Loucy (cell line): ENCODE data around the gene ARSI.
A peak's percentile ranks its signal among the peaks of the same experiment; 100 is the strongest.

Source experiments
- H2AFZ ChIP-seq: fragments of 200-600 bp; sonication (generic); 2 replicates; pipeline ENCODE4 v1.6.0; 2016; ENCODE audit warnings: antibody characterized with exemption, mild to moderate bottlenecking, low read length, moderate library complexity
- H3F3A ChIP-seq: fragments of 200-600 bp; 2 replicates; pipeline ENCODE4 v1.6.0; 2016; ENCODE audit warnings: antibody characterized with exemption, low read depth, mild to moderate bottlenecking
- H3K27me3 ChIP-seq: fragments of 200-600 bp; sonication (generic); 2 replicates; pipeline ENCODE4 v1.6.1; 2014; ENCODE audit warnings: low read length, mild to moderate bottlenecking; ENCODE audit not compliant: insufficient read depth, poor library complexity, severe bottlenecking
- H3K36me3 ChIP-seq: fragments of 200-600 bp; sonication (generic); 2 replicates; pipeline ENCODE4 v1.6.1; 2016; ENCODE audit warnings: low read length; ENCODE audit not compliant: insufficient read depth
- H3K4me1 ChIP-seq: fragments of 200-600 bp; sonication (generic); 2 replicates; pipeline ENCODE4 v1.5.1; 2014; ENCODE audit warnings: low read length, mild to moderate bottlenecking; ENCODE audit not compliant: insufficient read depth, poor library complexity, severe bottlenecking
- H3K4me2 ChIP-seq: fragments of 200-600 bp; sonication (generic); 2 replicates; pipeline ENCODE4 v1.6.0; 2014; ENCODE audit warnings: antibody characterized with exemption, low read length, low read depth, mild to moderate bottlenecking; ENCODE audit not compliant: poor library complexity, severe bottlenecking
- H3K4me3 ChIP-seq: fragments of 200-600 bp; sonication (generic); 2 replicates; pipeline ENCODE4 v1.5.1; 2014; ENCODE audit warnings: low read length, mild to moderate bottlenecking, mixed read lengths; ENCODE audit not compliant: poor library complexity, severe bottlenecking
- H3K79me2 ChIP-seq: fragments of 200-600 bp; sonication (generic); 2 replicates; pipeline ENCODE4 v1.6.1; 2014; ENCODE audit warnings: low read length; ENCODE audit not compliant: insufficient read depth
- H3K9ac ChIP-seq: fragments of 200-600 bp; sonication (generic); 2 replicates; pipeline ENCODE4 v1.6.0; 2014; ENCODE audit warnings: mild to moderate bottlenecking, low read depth, low read length, moderate library complexity; ENCODE audit not compliant: poor library complexity, severe bottlenecking
- H3K9me2 ChIP-seq: fragments of 200-600 bp; sonication (generic); replicated peaks from 2 replicates; pipeline ENCODE4 v1.6.1; 2016; ENCODE audit warnings: low read depth, low read length, mixed read lengths
- H3K9me3 ChIP-seq: fragments of 200-600 bp; sonication (generic); 2 replicates; pipeline ENCODE4 v1.6.1; 2014; ENCODE audit warnings: mild to moderate bottlenecking, antibody characterized with exemption, low read length, low read depth; ENCODE audit not compliant: insufficient read depth
- H4K20me1 ChIP-seq: fragments of 200-600 bp; sonication (generic); 2 replicates; pipeline ENCODE4 v1.6.0; 2014; ENCODE audit warnings: antibody characterized with exemption, low read length, mild to moderate bottlenecking; ENCODE audit not compliant: insufficient read depth, poor library complexity, severe bottlenecking
- EZH2phosphoT487 ChIP-seq: fragments of 200-600 bp; IDR thresholded peaks from 2 replicates; pipeline ENCODE4 v1.6.1; 2018; ENCODE audit warnings: antibody characterized with exemption, mild to moderate bottlenecking, moderate library complexity, borderline replicate concordance
- TF ChIP-seq, protein P1 (sequence below): fragments of 200-600 bp; sonication (generic); conservative IDR thresholded peaks from 2 replicates; pipeline ENCODE4 v1.5.1; 2014; ENCODE audit warnings: mild to moderate bottlenecking, antibody characterized with exemption, low read length

Gene ARSI

DNA sequence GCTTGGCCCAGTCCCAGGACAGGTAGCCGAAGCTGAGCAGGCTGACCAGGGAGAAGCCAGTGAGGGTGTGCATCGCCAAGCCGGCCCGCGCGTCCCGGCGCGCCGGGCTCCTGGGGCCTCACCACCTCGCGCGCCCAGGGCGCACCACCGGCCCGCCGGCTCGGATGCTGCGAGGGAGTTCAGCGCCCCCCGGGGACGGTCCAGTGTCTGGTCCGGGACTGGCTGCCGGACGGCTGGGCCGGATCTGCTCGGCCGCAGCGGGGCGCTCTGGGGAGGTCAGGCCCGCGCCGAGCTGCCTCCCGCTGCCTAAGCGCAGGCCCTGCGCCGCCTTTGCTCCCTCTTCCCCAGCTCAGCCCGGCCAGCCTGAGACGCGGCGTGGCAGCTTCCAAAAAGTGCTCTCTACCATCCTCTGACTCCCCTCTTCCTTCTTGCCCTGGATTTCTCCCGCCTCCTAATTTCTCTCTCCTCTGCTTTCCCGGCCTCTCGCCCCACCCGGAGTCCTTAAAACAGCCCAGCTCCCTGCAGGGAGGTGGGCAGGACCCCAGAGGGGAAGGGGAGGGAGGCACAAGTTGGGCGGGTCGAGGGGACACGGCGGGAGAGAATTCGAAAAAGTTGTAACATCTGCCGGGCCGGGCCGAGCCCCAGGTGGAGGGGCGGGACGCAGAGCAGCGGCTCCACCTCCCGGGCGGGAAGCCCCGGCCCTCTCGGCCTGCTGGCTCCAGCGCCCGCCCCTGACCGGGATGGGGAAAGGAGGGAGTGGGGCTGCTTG lies at the start of gene ARSI:
Gene ARSI (minus strand): TSS at position 605 of the 769 bp plus-strand sequence. CDS start 532 bp downstream, at position 73.
- no peaks in the 10 kb centered on the region for H3K79me2 ChIP-seq
- H3K27me3 ChIP-seq = no peaks in the 10 kb centered on the region
- no peaks in the 10 kb centered on the region for H3K9me2 ChIP-seq
- H4K20me1 ChIP-seq = no peaks in the 10 kb centered on the region
- H3K4me3 ChIP-seq = no peak within 1 kb of the TSS
- no peaks in the 10 kb centered on the region for H3K4me1 ChIP-seq
- no peak within 1 kb of the TSS for H2AFZ ChIP-seq
- H3K9ac ChIP-seq = no peak within 1 kb of the TSS
- H3F3A ChIP-seq = no peaks in the 10 kb centered on the region
- no peak within 1 kb of the TSS for H3K4me2 ChIP-seq
- H3K9me3 ChIP-seq = no peaks in the 10 kb centered on the region
- no peaks in the 10 kb centered on the region for H3K36me3 ChIP-seq
- TF ChIP-seq, protein P1, sequence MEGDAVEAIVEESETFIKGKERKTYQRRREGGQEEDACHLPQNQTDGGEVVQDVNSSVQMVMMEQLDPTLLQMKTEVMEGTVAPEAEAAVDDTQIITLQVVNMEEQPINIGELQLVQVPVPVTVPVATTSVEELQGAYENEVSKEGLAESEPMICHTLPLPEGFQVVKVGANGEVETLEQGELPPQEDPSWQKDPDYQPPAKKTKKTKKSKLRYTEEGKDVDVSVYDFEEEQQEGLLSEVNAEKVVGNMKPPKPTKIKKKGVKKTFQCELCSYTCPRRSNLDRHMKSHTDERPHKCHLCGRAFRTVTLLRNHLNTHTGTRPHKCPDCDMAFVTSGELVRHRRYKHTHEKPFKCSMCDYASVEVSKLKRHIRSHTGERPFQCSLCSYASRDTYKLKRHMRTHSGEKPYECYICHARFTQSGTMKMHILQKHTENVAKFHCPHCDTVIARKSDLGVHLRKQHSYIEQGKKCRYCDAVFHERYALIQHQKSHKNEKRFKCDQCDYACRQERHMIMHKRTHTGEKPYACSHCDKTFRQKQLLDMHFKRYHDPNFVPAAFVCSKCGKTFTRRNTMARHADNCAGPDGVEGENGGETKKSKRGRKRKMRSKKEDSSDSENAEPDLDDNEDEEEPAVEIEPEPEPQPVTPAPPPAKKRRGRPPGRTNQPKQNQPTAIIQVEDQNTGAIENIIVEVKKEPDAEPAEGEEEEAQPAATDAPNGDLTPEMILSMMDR = no peak
- TF ChIP-seq EZH2phosphoT487 = no peak

DNA sequence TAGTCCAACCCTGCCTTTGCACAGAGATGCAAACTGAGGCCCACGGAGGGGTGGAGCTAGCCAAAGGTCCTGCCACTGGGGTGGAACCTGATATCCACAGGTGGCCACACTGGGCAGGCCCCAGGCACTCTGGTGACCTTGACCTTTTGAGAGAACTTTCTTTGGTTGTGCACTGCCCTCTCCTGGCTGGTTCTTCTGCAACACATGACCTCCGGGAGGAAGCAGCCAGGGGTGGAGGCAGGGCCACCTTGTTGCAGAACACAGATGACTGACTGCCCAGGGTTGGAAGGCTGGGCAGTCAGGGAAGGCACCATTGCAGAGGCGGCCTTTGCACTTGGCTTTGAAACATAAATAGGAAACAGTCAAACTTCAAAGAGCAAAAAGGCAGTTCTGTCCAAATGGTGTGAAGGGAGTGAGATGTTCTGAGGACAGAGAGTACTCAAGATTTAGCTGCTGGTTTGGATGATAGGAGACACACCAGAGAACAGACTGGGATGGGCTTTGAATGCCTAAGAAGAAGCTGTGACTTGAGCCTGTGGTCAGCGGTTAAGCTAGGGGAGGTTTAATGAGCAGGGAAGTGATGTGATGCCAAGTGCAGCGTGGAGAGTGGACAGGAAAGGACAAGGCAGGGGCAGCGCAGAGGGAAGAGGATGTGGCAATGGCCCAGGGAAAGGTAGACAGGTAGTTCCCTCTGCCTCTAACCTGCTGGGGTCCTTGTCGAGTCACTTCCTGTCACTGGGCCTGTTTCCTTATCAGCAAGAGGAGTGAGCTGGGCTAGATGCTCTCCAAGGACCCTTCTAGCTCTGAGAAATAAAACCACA lies 48.0 kb upstream of the ARSI start:
- no peaks in the 10 kb centered on the region for H3K79me2 ChIP-seq
- no peaks in the 10 kb centered on the region for H3K9me3 ChIP-seq
- H3K4me1 ChIP-seq = peaks cover 19% of the 10 kb centered on the region
- H4K20me1 ChIP-seq = no peaks in the 10 kb centered on the region
- no peak for TF ChIP-seq EZH2phosphoT487
- TF ChIP-seq, protein P1 = peak; percentile 83
- H3K4me2 ChIP-seq = peak overlapping the region; percentile 70
- no peaks in the 10 kb centered on the region for H3K9me2 ChIP-seq
- H3K27me3 ChIP-seq = no peaks in the 10 kb centered on the region
- peak overlapping the region; percentile 40; the same call in 1 of the 2 replicates for H2AFZ ChIP-seq
- peak overlapping the region; percentile 11 for H3K9ac ChIP-seq
- H3K36me3 ChIP-seq = no peaks in the 10 kb centered on the region
- H3K4me3 ChIP-seq = peak overlapping the region; percentile 23
- H3F3A ChIP-seq = peaks cover 4% of the 10 kb centered on the region; the same call in 1 of the 2 replicates

DNA sequence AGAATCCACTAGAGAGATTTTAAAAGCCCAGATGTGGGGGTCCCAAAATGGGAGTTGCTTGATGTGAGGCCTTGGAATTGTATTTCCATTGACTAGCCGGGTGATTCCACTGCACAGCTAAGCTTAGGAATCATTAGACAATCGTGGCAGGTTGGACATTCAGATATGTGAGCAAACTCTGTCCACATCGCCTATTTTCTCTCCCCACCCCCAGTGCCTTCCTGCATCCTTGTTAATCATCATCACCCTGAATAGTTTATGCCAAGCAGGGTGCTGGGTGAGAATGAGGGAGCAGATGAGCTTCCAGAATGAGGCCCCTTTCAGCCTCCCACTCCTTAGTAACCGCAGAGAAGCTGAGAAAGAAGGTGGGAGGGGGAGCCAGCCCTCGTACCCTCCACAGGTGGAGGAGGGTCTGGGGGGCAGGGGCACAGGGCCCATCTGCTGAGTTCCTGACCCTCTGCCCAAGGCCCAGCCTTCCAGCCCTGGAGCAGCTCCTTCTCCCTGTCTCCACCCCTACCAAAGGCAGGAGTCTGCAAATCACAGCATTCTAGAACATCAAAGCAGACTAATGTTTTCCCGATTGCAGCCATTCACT lies 47.1 kb upstream of the ARSI start:
- H3K4me3 ChIP-seq = no peak overlapping the region
- H4K20me1 ChIP-seq = no peaks in the 10 kb centered on the region
- H3K9me2 ChIP-seq = no peaks in the 10 kb centered on the region
- no peaks in the 10 kb centered on the region for H3K36me3 ChIP-seq
- H3K4me1 ChIP-seq = peaks cover 19% of the 10 kb centered on the region
- no peak overlapping the region for H3K9ac ChIP-seq
- no peak overlapping the region for H3K4me2 ChIP-seq
- H3K79me2 ChIP-seq = no peaks in the 10 kb centered on the region
- H2AFZ ChIP-seq = no peak overlapping the region
- TF ChIP-seq, protein P1 = no peak
- no peak for TF ChIP-seq EZH2phosphoT487
- H3K27me3 ChIP-seq = no peaks in the 10 kb centered on the region
- peaks cover 4% of the 10 kb centered on the region; the same call in 1 of the 2 replicates for H3F3A ChIP-seq
- H3K9me3 ChIP-seq = no peaks in the 10 kb centered on the region
